ENCODE measurements around the gene ST7L.

The ST7L gene

GRCh38 chr1:112575154-112575804 is 43.7 kb downstream of the ST7L start:
- no peaks in the 10 kb centered on the region for H3K9me3 ChIP-seq (ENCODE audit: insufficient read depth, low read depth, low read length)
- H3K27me3 ChIP-seq (ENCODE audit: insufficient read depth, low read length): no peaks in the 10 kb centered on the region
- H3K27ac ChIP-seq (ENCODE audit: low read length): no peak overlapping the region
- no peak overlapping the region for H3K4me3 ChIP-seq (ENCODE audit: low read length)
- H3K4me1 ChIP-seq (ENCODE audit: insufficient read depth, low read length): no peaks in the 10 kb centered on the region
- peaks cover 39% of the 10 kb centered on the region for H3K36me3 ChIP-seq (ENCODE audit: insufficient read depth, low read depth, low read length)
- H3K9ac ChIP-seq (ENCODE audit: low read depth, low read length): no peak overlapping the region

- no peak overlapping the region for H3K4me3 ChIP-seq (ENCODE audit: low read length)
- H3K27ac ChIP-seq (ENCODE audit: low read length): no peak overlapping the region
- H3K36me3 ChIP-seq (ENCODE audit: insufficient read depth, low read depth, low read length): peaks cover 10% of the 10 kb centered on the region; the same call in 1 of the 2 replicates
- no peaks in the 10 kb centered on the region for H3K27me3 ChIP-seq (ENCODE audit: insufficient read depth, low read length)
- H3K9ac ChIP-seq (ENCODE audit: low read depth, low read length): no peak overlapping the region
- no peaks in the 10 kb centered on the region for H3K4me1 ChIP-seq (ENCODE audit: insufficient read depth, low read length)
- H3K9me3 ChIP-seq (ENCODE audit: insufficient read depth, low read depth, low read length): no peaks in the 10 kb centered on the region
These were observed 53.1 kb downstream of the ST7L start for GRCh38 chr1:112565800-112566199.

- Histone ChIP-seq H3K4me1 (ENCODE audit: insufficient read depth, low read length) (no peaks in the 10 kb centered on the region), H3K27ac (ENCODE audit: low read length) (no peak overlapping the region), H3K9ac (ENCODE audit: low read depth, low read length) (no peak overlapping the region), H3K4me3 (ENCODE audit: low read length) (no peak overlapping the region), H3K36me3 (ENCODE audit: insufficient read depth, low read depth, low read length) (peaks cover 7% of the 10 kb centered on the region; the same call in 1 of the 2 replicates), H3K27me3 (ENCODE audit: insufficient read depth, low read length) (no peaks in the 10 kb centered on the region), H3K9me3 (ENCODE audit: insufficient read depth, low read depth, low read length) (no peaks in the 10 kb centered on the region)
These were observed 54.9 kb downstream of the ST7L start for GRCh38 chr1:112564081-112564480.

GRCh38 chr1:112563341-112563740 is 55.6 kb downstream of the ST7L start:
- H3K4me1 ChIP-seq (ENCODE audit: insufficient read depth, low read length): no peaks in the 10 kb centered on the region
- H3K36me3 ChIP-seq (ENCODE audit: insufficient read depth, low read depth, low read length): peaks cover 4% of the 10 kb centered on the region; the same call in 1 of the 2 replicates

GRCh38 chr1:112558634-112559033 is 60.3 kb downstream of the ST7L start:
- no peak overlapping the region for H3K9ac ChIP-seq (ENCODE audit: low read depth, low read length)
- no peaks in the 10 kb centered on the region for H3K27me3 ChIP-seq (ENCODE audit: insufficient read depth, low read length)
- H3K9me3 ChIP-seq (ENCODE audit: insufficient read depth, low read depth, low read length): no peaks in the 10 kb centered on the region
- no peaks in the 10 kb centered on the region for H3K4me1 ChIP-seq (ENCODE audit: insufficient read depth, low read length)
- H3K36me3 ChIP-seq (ENCODE audit: insufficient read depth, low read depth, low read length): no peaks in the 10 kb centered on the region; the same call in 1 of the 2 replicates
- H3K27ac ChIP-seq (ENCODE audit: low read length): no peak overlapping the region
- H3K4me3 ChIP-seq (ENCODE audit: low read length): no peak overlapping the region

More at GRCh38 chr1:112563341-112563740, 55.6 kb downstream of the ST7L start:
- Histone ChIP-seq H3K27me3 (ENCODE audit: insufficient read depth, low read length) (no peaks in the 10 kb centered on the region), H3K4me3 (ENCODE audit: low read length) (no peak overlapping the region), H3K9me3 (ENCODE audit: insufficient read depth, low read depth, low read length) (no peaks in the 10 kb centered on the region), H3K9ac (ENCODE audit: low read depth, low read length) (no peak overlapping the region), H3K27ac (ENCODE audit: low read length) (no peak overlapping the region)

- H3K27me3 ChIP-seq (ENCODE audit: insufficient read depth, low read length): no peaks in the 10 kb centered on the region
These were observed 61.6 kb downstream of the ST7L start for GRCh38 chr1:112557385-112557784.

GRCh38 chr1:112554411-112554810 is 64.5 kb downstream of the ST7L start:
- Histone ChIP-seq H3K9ac (ENCODE audit: low read depth, low read length) (no peak overlapping the region), H3K4me1 (ENCODE audit: insufficient read depth, low read length) (no peaks in the 10 kb centered on the region), H3K4me3 (ENCODE audit: low read length) (no peak overlapping the region), H3K27ac (ENCODE audit: low read length) (no peak overlapping the region), H3K27me3 (ENCODE audit: insufficient read depth, low read length) (no peaks in the 10 kb centered on the region), H3K36me3 (ENCODE audit: insufficient read depth, low read depth, low read length) (peaks cover 4% of the 10 kb centered on the region; the same call in 1 of the 2 replicates), H3K9me3 (ENCODE audit: insufficient read depth, low read depth, low read length) (no peaks in the 10 kb centered on the region)

More at GRCh38 chr1:112557385-112557784, 61.6 kb downstream of the ST7L start:
- no peak overlapping the region for H3K9ac ChIP-seq (ENCODE audit: low read depth, low read length)
- H3K4me3 ChIP-seq (ENCODE audit: low read length): no peak overlapping the region
- H3K9me3 ChIP-seq (ENCODE audit: insufficient read depth, low read depth, low read length): no peaks in the 10 kb centered on the region
- no peaks in the 10 kb centered on the region; the same call in 1 of the 2 replicates for H3K36me3 ChIP-seq (ENCODE audit: insufficient read depth, low read depth, low read length)
- H3K27ac ChIP-seq (ENCODE audit: low read length): no peak overlapping the region
- no peaks in the 10 kb centered on the region for H3K4me1 ChIP-seq (ENCODE audit: insufficient read depth, low read length)

- Histone ChIP-seq H3K9ac (ENCODE audit: low read depth, low read length) (no peak overlapping the region), H3K27me3 (ENCODE audit: insufficient read depth, low read length) (no peaks in the 10 kb centered on the region), H3K9me3 (ENCODE audit: insufficient read depth, low read depth, low read length) (no peaks in the 10 kb centered on the region), H3K4me1 (ENCODE audit: insufficient read depth, low read length) (no peaks in the 10 kb centered on the region), H3K27ac (ENCODE audit: low read length) (no peak overlapping the region), H3K4me3 (ENCODE audit: low read length) (no peak overlapping the region), H3K36me3 (ENCODE audit: insufficient read depth, low read depth, low read length) (peaks cover 4% of the 10 kb centered on the region; the same call in 1 of the 2 replicates)
These were observed 69.4 kb downstream of the ST7L start for GRCh38 chr1:112549590-112549989.

GRCh38 chr1:112548547-112548946 is 70.4 kb downstream of the ST7L start:
- H3K4me3 ChIP-seq (ENCODE audit: low read length): no peak overlapping the region
- H3K27ac ChIP-seq (ENCODE audit: low read length): no peak overlapping the region
- no peaks in the 10 kb centered on the region for H3K9me3 ChIP-seq (ENCODE audit: insufficient read depth, low read depth, low read length)
- no peaks in the 10 kb centered on the region for H3K27me3 ChIP-seq (ENCODE audit: insufficient read depth, low read length)
- no peak overlapping the region for H3K9ac ChIP-seq (ENCODE audit: low read depth, low read length)
- no peaks in the 10 kb centered on the region for H3K4me1 ChIP-seq (ENCODE audit: insufficient read depth, low read length)
- peaks cover 4% of the 10 kb centered on the region; the same call in 1 of the 2 replicates for H3K36me3 ChIP-seq (ENCODE audit: insufficient read depth, low read depth, low read length)

- no peak overlapping the region for H3K4me3 ChIP-seq (ENCODE audit: low read length)
- no peak overlapping the region for H3K9ac ChIP-seq (ENCODE audit: low read depth, low read length)
- no peaks in the 10 kb centered on the region for H3K9me3 ChIP-seq (ENCODE audit: insufficient read depth, low read depth, low read length)
- H3K4me1 ChIP-seq (ENCODE audit: insufficient read depth, low read length): no peaks in the 10 kb centered on the region
- no peaks in the 10 kb centered on the region for H3K27me3 ChIP-seq (ENCODE audit: insufficient read depth, low read length)
- peaks cover 4% of the 10 kb centered on the region for H3K36me3 ChIP-seq (ENCODE audit: insufficient read depth, low read depth, low read length)
- H3K27ac ChIP-seq (ENCODE audit: low read length): no peak overlapping the region
These were observed 72.9 kb downstream of the ST7L start for GRCh38 chr1:112546076-112546475.

GRCh38 chr1:112544751-112545150 is 74.2 kb downstream of the ST7L start:
- no peaks in the 10 kb centered on the region for H3K4me1 ChIP-seq (ENCODE audit: insufficient read depth, low read length)
- no peaks in the 10 kb centered on the region for H3K9me3 ChIP-seq (ENCODE audit: insufficient read depth, low read depth, low read length)
- no peak overlapping the region for H3K27ac ChIP-seq (ENCODE audit: low read length)
- H3K36me3 ChIP-seq (ENCODE audit: insufficient read depth, low read depth, low read length): peaks cover 11% of the 10 kb centered on the region
- H3K27me3 ChIP-seq (ENCODE audit: insufficient read depth, low read length): no peaks in the 10 kb centered on the region
- H3K9ac ChIP-seq (ENCODE audit: low read depth, low read length): no peak overlapping the region
- H3K4me3 ChIP-seq (ENCODE audit: low read length): no peak overlapping the region

GRCh38 chr1:112544011-112544688 is 74.8 kb downstream of the ST7L start:
- Histone ChIP-seq H3K4me3 (ENCODE audit: low read length) (no peak overlapping the region), H3K9ac (ENCODE audit: low read depth, low read length) (no peak overlapping the region), H3K9me3 (ENCODE audit: insufficient read depth, low read depth, low read length) (no peaks in the 10 kb centered on the region), H3K4me1 (ENCODE audit: insufficient read depth, low read length) (no peaks in the 10 kb centered on the region), H3K36me3 (ENCODE audit: insufficient read depth, low read depth, low read length) (peaks cover 14% of the 10 kb centered on the region), H3K27me3 (ENCODE audit: insufficient read depth, low read length) (no peaks in the 10 kb centered on the region), H3K27ac (ENCODE audit: low read length) (no peak overlapping the region)
